T-helper 17 cell (primary cell): ENCODE data around the gene SLC6A8. TPM values are rescaled to one million over a fixed set of nuclear protein-coding genes. Genes with fewer than 3 reads are reported as not detected.

ENCODE experiments used
- total RNA-seq, 4 donors: library from RNA in 2 of 4; stranded (reverse) in 2 of 4; gene quantifications; one replicate each; pipeline ENCODE4 v1.2.3 and lab custom pipeline; 2022 to 2026

Gene SLC6A8
- total RNA-seq, 2 donors from 2014 or later, result 3.4 to 4.4 TPM

Other genes starting within 250 kb of the SLC6A8 start
- 1 to 10 TPM; 2.0 to 3.3 TPM for gene TREX2, start 241.9 kb upstream of the SLC6A8 start, total RNA-seq
- 10 to 100 TPM; 27.1 to 34.2 TPM for gene HAUS7, start 217.3 kb upstream of the SLC6A8 start, total RNA-seq
- not detected for gene BGN, start 192.9 kb upstream of the SLC6A8 start, total RNA-seq
- not detected for gene ATP2B3, start 170.3 kb upstream of the SLC6A8 start, total RNA-seq
- 10 to 100 TPM; 14.6 to 19.2 TPM for gene CCNQ, start 88.8 kb upstream of the SLC6A8 start, total RNA-seq
- not detected for gene DUSP9, start 40.7 kb upstream of the SLC6A8 start, total RNA-seq
- gene PNCK, start 14.1 kb upstream of the SLC6A8 start, total RNA-seq, result under 1 TPM in 1 of 2 donors, not detected in 1; 0.72 TPM
- gene BCAP31, start 36.5 kb downstream of the SLC6A8 start, total RNA-seq, result 100 to 1,000 TPM; 101 TPM
- 10 to 100 TPM; 14.7 to 17.7 TPM for gene ABCD1, start 36.9 kb downstream of the SLC6A8 start, total RNA-seq
- gene PLXNB3, start 76.3 kb downstream of the SLC6A8 start, total RNA-seq, result 1 to 10 TPM in 1 of 2 donors, under 1 TPM in 1; 0.25 to 2.9 TPM
- gene SRPK3, start 93.1 kb downstream of the SLC6A8 start, total RNA-seq, result not detected
- 10 to 100 TPM; 46.4 to 52.4 TPM for gene IDH3G, start 106.4 kb downstream of the SLC6A8 start, total RNA-seq
- 100 to 1,000 TPM; 204 to 212 TPM for gene SSR4, start 106.7 kb downstream of the SLC6A8 start, total RNA-seq
- gene PDZD4, start 142.6 kb downstream of the SLC6A8 start, total RNA-seq, result 10 to 100 TPM; 31.1 to 45.6 TPM
- 1 to 10 TPM; 2.3 to 3.9 TPM for gene L1CAM, start 198.2 kb downstream of the SLC6A8 start, total RNA-seq
- gene AVPR2, start 216.7 kb downstream of the SLC6A8 start, total RNA-seq, result not detected
- gene ARHGAP4, start 238.3 kb downstream of the SLC6A8 start, total RNA-seq, result 100 to 1,000 TPM; 374 to 404 TPM
- gene NAA10, start 247.1 kb downstream of the SLC6A8 start, total RNA-seq, result 10 to 100 TPM; 42.8 to 48.5 TPM